D721Med (cell line): ENCODE data around the gene MED27.

Source experiments
- DNase-seq: peaks from one replicate; pipeline ENCODE4 v3.0.0; 2011; ENCODE audit warnings: low spot score; ENCODE audit not compliant: insufficient read length
- FAIRE-seq: peaks from 2 replicates; lab custom pipeline; 2011; peaks lifted over from hg19 to GRCh38; lab: Jason Lieb, UNC
- TF ChIP-seq, protein P1 (sequence below): IDR thresholded peaks from 2 replicates; pipeline ENCODE4 v1.5.1; 2012; ENCODE audit warnings: mild to moderate bottlenecking, control low read depth; ENCODE audit not compliant: insufficient read depth; ENCODE audit errors: missing control alignments

The MED27 gene

DNA sequence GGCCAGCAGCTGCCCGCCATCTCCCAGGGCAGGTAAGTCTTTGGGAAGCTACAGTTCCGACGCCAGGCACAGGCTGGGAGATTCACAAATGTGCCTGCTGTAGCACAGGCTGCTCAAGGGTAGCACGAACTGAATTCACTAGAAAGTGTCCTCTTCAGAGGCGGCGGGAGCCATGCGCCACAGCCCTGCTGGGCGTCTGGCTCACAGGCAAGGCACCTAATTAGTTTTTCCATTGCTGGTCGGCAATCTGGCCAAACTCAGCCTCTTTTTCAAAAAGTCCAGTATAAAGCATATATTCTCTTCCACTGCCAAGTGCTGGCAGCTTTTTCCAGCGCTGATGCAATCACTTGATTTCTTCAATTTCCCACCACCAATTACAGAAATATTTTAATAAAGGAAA lies 210.9 kb downstream of the MED27 start:
- DNase-seq (no peak), FAIRE-seq (no peak)
- TF ChIP-seq, protein P1, sequence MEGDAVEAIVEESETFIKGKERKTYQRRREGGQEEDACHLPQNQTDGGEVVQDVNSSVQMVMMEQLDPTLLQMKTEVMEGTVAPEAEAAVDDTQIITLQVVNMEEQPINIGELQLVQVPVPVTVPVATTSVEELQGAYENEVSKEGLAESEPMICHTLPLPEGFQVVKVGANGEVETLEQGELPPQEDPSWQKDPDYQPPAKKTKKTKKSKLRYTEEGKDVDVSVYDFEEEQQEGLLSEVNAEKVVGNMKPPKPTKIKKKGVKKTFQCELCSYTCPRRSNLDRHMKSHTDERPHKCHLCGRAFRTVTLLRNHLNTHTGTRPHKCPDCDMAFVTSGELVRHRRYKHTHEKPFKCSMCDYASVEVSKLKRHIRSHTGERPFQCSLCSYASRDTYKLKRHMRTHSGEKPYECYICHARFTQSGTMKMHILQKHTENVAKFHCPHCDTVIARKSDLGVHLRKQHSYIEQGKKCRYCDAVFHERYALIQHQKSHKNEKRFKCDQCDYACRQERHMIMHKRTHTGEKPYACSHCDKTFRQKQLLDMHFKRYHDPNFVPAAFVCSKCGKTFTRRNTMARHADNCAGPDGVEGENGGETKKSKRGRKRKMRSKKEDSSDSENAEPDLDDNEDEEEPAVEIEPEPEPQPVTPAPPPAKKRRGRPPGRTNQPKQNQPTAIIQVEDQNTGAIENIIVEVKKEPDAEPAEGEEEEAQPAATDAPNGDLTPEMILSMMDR, result no peak

DNA sequence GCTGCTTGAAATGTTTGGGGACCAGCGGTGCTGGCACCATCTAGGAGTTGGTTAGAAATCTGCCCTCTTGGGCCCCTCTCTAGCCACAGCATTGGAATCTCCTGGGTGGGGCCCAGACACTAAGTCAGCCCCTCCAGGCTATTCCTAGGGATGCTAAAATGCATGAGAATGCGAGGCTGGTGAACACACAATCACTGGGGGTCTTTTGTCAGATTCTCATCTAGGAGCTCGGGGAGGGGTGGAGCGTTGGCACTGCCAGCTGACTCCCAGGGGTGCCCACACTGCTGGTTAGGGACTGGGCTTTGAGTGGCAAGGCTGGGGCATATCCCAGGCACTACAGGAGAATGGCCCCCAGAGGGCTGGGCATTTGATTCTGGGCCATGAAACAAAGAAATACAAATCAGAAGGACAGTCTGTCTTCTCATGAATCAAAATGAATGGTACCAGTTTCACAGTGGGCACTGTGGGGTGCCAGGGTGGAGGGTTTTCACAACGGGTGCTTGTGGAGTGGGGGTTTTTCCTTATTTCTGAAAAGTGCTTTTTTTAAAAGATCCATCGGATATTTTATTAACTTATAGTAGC lies 212.0 kb downstream of the MED27 start:
- DNase-seq (no peak), FAIRE-seq (no peak)
- TF ChIP-seq, protein P1, result no peak

DNA sequence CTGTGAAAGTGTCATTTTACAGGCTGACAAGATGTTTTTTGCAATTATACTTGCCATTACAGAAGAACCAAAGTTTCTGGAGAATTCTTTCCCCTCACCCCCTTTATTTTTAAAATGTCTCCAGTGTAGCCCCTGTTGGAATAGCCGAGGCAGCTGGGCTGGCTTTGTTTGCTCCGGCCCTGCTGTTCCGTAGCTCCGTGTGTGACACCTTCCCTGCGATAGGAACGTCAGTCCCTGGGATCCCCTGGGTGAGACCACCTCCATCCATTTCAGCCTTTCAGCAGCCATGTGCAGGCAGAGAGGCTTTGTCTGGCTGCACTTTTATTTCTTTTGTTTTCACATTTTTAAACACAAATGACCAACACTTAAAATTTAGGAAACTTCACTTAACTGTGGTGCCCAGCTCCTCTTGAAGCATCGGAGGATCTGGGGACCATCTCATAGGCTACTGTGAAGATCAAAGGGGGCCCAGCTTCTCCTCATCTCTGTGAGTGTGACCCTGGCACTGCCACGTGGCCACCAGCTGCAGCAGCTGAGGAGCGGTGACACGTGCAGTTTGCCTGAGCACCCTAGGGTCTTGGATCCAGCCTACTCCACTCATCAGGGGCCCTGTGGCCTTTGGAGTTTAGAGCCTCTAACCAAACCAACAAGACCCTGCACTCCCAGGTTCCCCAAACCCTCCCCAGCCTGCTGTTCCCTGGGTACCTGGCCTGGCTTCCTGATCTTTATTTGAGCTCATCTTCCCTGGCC lies 214.0 kb downstream of the MED27 start:
- TF ChIP-seq, protein P1, result no peak
- FAIRE-seq (no peak), DNase-seq (no peak)

DNA sequence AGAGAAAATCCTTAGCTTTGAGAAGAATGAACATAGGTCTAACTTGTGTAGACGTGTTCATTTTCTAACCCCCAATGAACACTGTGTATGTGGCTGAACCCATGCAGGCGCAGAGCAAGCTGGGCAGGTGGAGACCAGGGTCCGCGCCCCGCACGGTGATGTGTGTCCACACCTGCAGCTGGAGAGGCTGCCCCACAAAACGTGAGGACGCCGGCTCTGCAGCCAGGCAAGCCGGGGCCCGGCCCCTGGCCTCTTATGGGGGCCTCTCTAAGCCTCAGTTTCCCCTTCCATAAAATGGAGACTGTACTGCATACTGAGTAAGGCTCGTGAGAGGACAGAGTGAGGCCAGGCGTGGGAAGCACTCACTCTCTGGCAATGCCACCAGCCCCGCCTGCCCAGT lies 215.1 kb downstream of the MED27 start:
- FAIRE-seq (no peak), DNase-seq (no peak)
- TF ChIP-seq, protein P1, result no peak

DNA sequence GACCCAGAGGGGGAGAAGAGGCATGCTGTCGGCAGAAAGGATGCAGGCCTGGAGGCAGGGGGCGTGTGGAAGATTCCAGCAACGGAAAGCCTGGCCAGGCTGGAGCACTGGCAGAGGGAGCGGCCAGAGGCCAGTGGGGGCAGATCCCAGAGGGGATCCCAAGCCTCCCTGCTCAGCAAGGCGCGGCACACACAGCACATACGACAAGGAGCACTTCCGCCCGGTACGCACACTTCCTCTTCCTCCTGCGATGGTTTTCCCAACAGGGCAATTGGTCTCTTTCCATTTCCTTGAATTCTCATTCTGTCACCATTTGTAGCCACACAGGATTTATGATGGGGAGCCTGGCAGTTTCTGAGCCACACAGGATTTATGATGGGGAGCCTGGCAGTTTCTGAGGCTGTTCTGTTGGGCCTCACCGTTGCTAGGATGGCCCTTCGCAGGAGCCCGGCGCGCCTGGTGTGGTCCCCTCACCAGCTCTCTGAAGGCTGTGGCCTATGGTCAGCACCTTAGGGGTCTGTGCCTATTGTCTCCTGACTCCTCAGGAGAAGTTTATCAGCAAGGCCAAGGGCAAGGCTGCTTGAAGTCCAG lies 216.3 kb downstream of the MED27 start:
- no peak for FAIRE-seq
- no peak for DNase-seq
- TF ChIP-seq, protein P1, result no peak

DNA sequence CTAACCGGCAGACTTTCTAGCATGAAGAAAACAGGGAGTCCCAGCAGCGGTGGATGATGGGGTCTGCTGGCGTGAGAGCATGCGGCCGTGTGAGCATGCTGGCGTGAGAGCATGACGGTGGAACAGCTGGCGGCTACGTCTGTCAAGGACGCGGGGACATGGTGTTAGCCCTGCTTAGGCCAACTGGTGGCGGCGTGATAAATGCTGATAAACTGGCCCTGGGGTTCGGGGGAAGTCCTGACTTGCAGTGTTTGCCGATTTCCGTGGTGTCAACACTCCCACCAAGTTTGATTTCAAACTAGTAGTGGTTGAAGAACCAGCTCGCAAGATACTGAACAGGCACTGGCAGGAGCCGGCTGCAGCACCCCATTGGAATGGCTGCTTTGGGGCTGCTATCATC lies 217.4 kb downstream of the MED27 start:
- DNase-seq, result no peak
- FAIRE-seq, result no peak
- TF ChIP-seq, protein P1, result no peak

DNA sequence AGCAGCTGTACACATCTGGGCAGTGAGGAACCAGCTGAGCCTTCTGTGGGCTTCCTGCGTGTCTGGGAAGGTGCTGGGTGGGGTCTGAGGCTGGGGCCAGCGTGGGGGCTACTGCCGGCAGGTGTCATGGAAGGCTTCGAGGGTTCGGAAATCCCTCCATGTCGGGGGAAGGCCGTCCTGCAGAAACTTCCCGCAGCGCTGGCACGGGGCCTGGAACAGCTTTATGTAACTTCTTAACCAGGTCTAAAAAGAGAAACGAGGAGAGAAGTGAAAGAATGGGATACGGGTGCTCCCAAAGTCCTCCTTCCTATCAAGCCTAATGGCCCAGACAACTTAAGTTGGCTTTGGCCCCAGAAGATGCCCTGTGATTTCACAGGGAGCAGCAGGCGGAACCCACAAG lies 219.2 kb downstream of the MED27 start:
- TF ChIP-seq, protein P1, result no peak
- DNase-seq (no peak), FAIRE-seq (no peak)
